Muscle layer of colon (tissue), 2 donors: ENCODE data around the gene CHRNB1.
"Not testable (repeated sequence)": the region's sequence is repeated elsewhere in the genome, so short reads cannot be mapped to it uniquely, and the experiment has no call there.

ENCODE experiments used
- H3K27ac ChIP-seq: one replicate; pipeline ENCODE4 v1.7.0; 2013; ENCODE audit warnings: low read depth, mild to moderate bottlenecking, low read length, moderate library complexity
- H3K27me3 ChIP-seq, 2 donors: one replicate each; pipeline ENCODE4 v1.7.0; 2013; ENCODE audit warnings: low read length in 2 of 2, mild to moderate bottlenecking in 2 of 2; ENCODE audit not compliant: insufficient read depth in 2 of 2, control insufficient read depth in 1 of 2
- H3K36me3 ChIP-seq: one replicate; pipeline ENCODE4 v1.7.0; 2013; ENCODE audit warnings: mild to moderate bottlenecking, low read length; ENCODE audit not compliant: insufficient read depth
- H3K4me1 ChIP-seq: one replicate; pipeline ENCODE4 v1.7.0; 2013; ENCODE audit warnings: mild to moderate bottlenecking, low read length; ENCODE audit not compliant: insufficient read depth
- H3K4me3 ChIP-seq, 2 donors: one replicate each; pipeline ENCODE4 v1.7.0; 2013; ENCODE audit warnings: low read length in 2 of 2, low read depth in 1 of 2, mild to moderate bottlenecking in 1 of 2, moderate library complexity in 1 of 2
- H3K9ac ChIP-seq: one replicate; pipeline ENCODE4 v1.7.0; 2013; ENCODE audit warnings: low read length
- H3K9me3 ChIP-seq: one replicate; pipeline ENCODE4 v1.7.0; 2013; ENCODE audit warnings: mild to moderate bottlenecking, low read length
- donor health status: abdominal sarcoma.
- donor health status: Adenocarcinoma of cecum.

The CHRNB1 gene

GRCh38 chr17:7465597-7466275 is 20.9 kb downstream of the CHRNB1 start:
- H3K4me1 ChIP-seq = peaks cover 21% of the 10 kb centered on the region
- H3K27ac ChIP-seq = no peak overlapping the region
- no peaks in the 10 kb centered on the region for H3K9me3 ChIP-seq
- H3K27me3 ChIP-seq = no peaks in the 10 kb centered on the region
- H3K9ac ChIP-seq = no peak overlapping the region
- no peak overlapping the region for H3K4me3 ChIP-seq
- peaks cover 8% of the 10 kb centered on the region for H3K36me3 ChIP-seq

GRCh38 chr17:7466318-7466638 is 21.4 kb downstream of the CHRNB1 start:
- H3K27me3 ChIP-seq = no peaks in the 10 kb centered on the region
- peak overlapping the region; percentile 21 for H3K27ac ChIP-seq
- H3K4me3 ChIP-seq = no peak overlapping the region
- no peaks in the 10 kb centered on the region for H3K9me3 ChIP-seq
- H3K9ac ChIP-seq = no peak overlapping the region
- peaks cover 21% of the 10 kb centered on the region for H3K4me1 ChIP-seq
- peaks cover 8% of the 10 kb centered on the region for H3K36me3 ChIP-seq

- H3K4me1 ChIP-seq = peaks cover 27% of the 10 kb centered on the region
- peak overlapping the region; percentile 21 for H3K27ac ChIP-seq
- no peaks in the 10 kb centered on the region for H3K27me3 ChIP-seq
- H3K4me3 ChIP-seq = no peak overlapping the region
- no peaks in the 10 kb centered on the region for H3K9me3 ChIP-seq
- peaks cover 8% of the 10 kb centered on the region for H3K36me3 ChIP-seq
- no peak overlapping the region for H3K9ac ChIP-seq
Observed at GRCh38 chr17:7466639-7467341, 21.9 kb downstream of the CHRNB1 start.

- H3K4me1 ChIP-seq = peaks cover 32% of the 10 kb centered on the region
Observed at GRCh38 chr17:7467498-7467897, 22.6 kb downstream of the CHRNB1 start.

GRCh38 chr17:7468290-7468689 is 23.4 kb downstream of the CHRNB1 start:
- Histone ChIP-seq H3K9ac (no peak overlapping the region), H3K27ac (no peak overlapping the region), H3K27me3 (no peaks in the 10 kb centered on the region), H3K36me3 (peaks cover 8% of the 10 kb centered on the region), H3K9me3 (no peaks in the 10 kb centered on the region), H3K4me1 (peaks cover 32% of the 10 kb centered on the region), H3K4me3 (no peak overlapping the region)

More at GRCh38 chr17:7467498-7467897, 22.6 kb downstream of the CHRNB1 start:
- Histone ChIP-seq H3K27ac (peak overlapping the region; percentile 21), H3K27me3 (no peaks in the 10 kb centered on the region), H3K36me3 (peaks cover 8% of the 10 kb centered on the region), H3K9ac (no peak overlapping the region), H3K9me3 (no peaks in the 10 kb centered on the region), H3K4me3 (no peak overlapping the region)

GRCh38 chr17:7468804-7469389 is 24.0 kb downstream of the CHRNB1 start:
- Histone ChIP-seq H3K9me3 (no peaks in the 10 kb centered on the region), H3K36me3 (peaks cover 4% of the 10 kb centered on the region), H3K4me1 (peaks cover 32% of the 10 kb centered on the region), H3K9ac (no peak overlapping the region), H3K27me3 (no peaks in the 10 kb centered on the region), H3K27ac (no peak overlapping the region), H3K4me3 (no peak overlapping the region)

GRCh38 chr17:7469843-7470242 is 25.0 kb downstream of the CHRNB1 start:
- H3K36me3 ChIP-seq, H3K9ac ChIP-seq, H3K27ac ChIP-seq, H3K27me3 ChIP-seq, H3K9me3 ChIP-seq, H3K4me3 ChIP-seq: not testable (repeated sequence)
- H3K4me1 ChIP-seq = peaks cover 39% of the 10 kb centered on the region

- not testable (repeated sequence) for H3K27me3 ChIP-seq, H3K27ac ChIP-seq, H3K9ac ChIP-seq, H3K36me3 ChIP-seq, H3K9me3 ChIP-seq, H3K4me3 ChIP-seq
- H3K4me1 ChIP-seq = peaks cover 46% of the 10 kb centered on the region
Observed at GRCh38 chr17:7470457-7470973, 25.7 kb downstream of the CHRNB1 start.

GRCh38 chr17:7471729-7472128 is 26.9 kb downstream of the CHRNB1 start:
- Histone ChIP-seq H3K27ac (no peak overlapping the region), H3K36me3 (no peaks in the 10 kb centered on the region), H3K9me3 (no peaks in the 10 kb centered on the region), H3K4me1 (peaks cover 51% of the 10 kb centered on the region), H3K4me3 (no peak overlapping the region), H3K9ac (no peak overlapping the region), H3K27me3 (no peaks in the 10 kb centered on the region)

GRCh38 chr17:7474767-7475166 is 29.9 kb downstream of the CHRNB1 start:
- H3K9me3 ChIP-seq, H3K36me3 ChIP-seq, H3K4me3 ChIP-seq, H3K27me3 ChIP-seq, H3K9ac ChIP-seq: not testable (repeated sequence)
- H3K27ac ChIP-seq = peak overlapping the region; percentile 40
- peaks cover 51% of the 10 kb centered on the region for H3K4me1 ChIP-seq

GRCh38 chr17:7475764-7476422 is 31.0 kb downstream of the CHRNB1 start:
- no peaks in the 10 kb centered on the region for H3K27me3 ChIP-seq
- peak overlapping the region; percentile 99 for H3K27ac ChIP-seq
- H3K36me3 ChIP-seq = no peaks in the 10 kb centered on the region
- H3K9me3 ChIP-seq = no peaks in the 10 kb centered on the region
- H3K4me3 ChIP-seq = peak overlapping the region in 1 of 2 donors; percentile 10
- H3K9ac ChIP-seq = peak overlapping the region; percentile 95
- H3K4me1 ChIP-seq = peaks cover 55% of the 10 kb centered on the region
